ENCODE measurements around the gene DPY19L1.

Gene DPY19L1

GRCh38 chr7:35019801-35020200 is 17.5 kb downstream of the DPY19L1 start:
- no peak overlapping the region for H3K27ac ChIP-seq
- TF ChIP-seq CTCF (conservative IDR thresholded peaks at IDR 0.05) (no peak), ZFX (IDR thresholded peaks at IDR 0.05) (no peak)

- TF ChIP-seq CTCF (conservative IDR thresholded peaks at IDR 0.05) (no peak), ZFX (IDR thresholded peaks at IDR 0.05) (no peak)
- H3K27ac ChIP-seq, result no peak overlapping the region
Observed at GRCh38 chr7:35019179-35019729, 18.0 kb downstream of the DPY19L1 start.

- TF ChIP-seq CTCF (conservative IDR thresholded peaks at IDR 0.05) (no peak), ZFX (IDR thresholded peaks at IDR 0.05) (no peak)
- H3K27ac ChIP-seq, result no peak overlapping the region
Observed at GRCh38 chr7:35015346-35015859, 21.9 kb downstream of the DPY19L1 start.

- TF ChIP-seq CTCF (conservative IDR thresholded peaks at IDR 0.05) (no peak), ZFX (IDR thresholded peaks at IDR 0.05) (no peak)
- H3K27ac ChIP-seq, result no peak overlapping the region
Observed at GRCh38 chr7:35012160-35012559, 25.1 kb downstream of the DPY19L1 start.

GRCh38 chr7:35011085-35011484 is 26.2 kb downstream of the DPY19L1 start:
- no peak for TF ChIP-seq CTCF (conservative IDR thresholded peaks at IDR 0.05)
- no peak for TF ChIP-seq ZFX (IDR thresholded peaks at IDR 0.05)
- H3K27ac ChIP-seq, result no peak overlapping the region

- no peak for TF ChIP-seq ZFX (IDR thresholded peaks at IDR 0.05)
- TF ChIP-seq CTCF (conservative IDR thresholded peaks at IDR 0.05), result no peak
- H3K27ac ChIP-seq, result no peak overlapping the region
Observed at GRCh38 chr7:35007768-35008167, 29.5 kb downstream of the DPY19L1 start.

- TF ChIP-seq ZFX (IDR thresholded peaks at IDR 0.05) (no peak), CTCF (conservative IDR thresholded peaks at IDR 0.05) (no peak)
- H3K27ac ChIP-seq, result no peak overlapping the region
Observed at GRCh38 chr7:35004531-35005095, 32.7 kb downstream of the DPY19L1 start.

Data from C4-2B (cell line).